Astrocyte (in vitro differentiated cells and primary cell): ENCODE measurements around the gene KCNAB1. TPM values are rescaled to one million over a fixed set of nuclear protein-coding genes. Genes with fewer than 3 reads are reported as not detected.

ENCODE experiments used
- DNase-seq: peaks from one replicate; pipeline ENCODE4 v3.0.0-alpha.2; 2010; ENCODE audit warnings: low read depth
- FAIRE-seq: peaks from 2 replicates; lab custom pipeline; 2011; peaks lifted over from hg19 to GRCh38; lab: Jason Lieb, UNC
- H2AFZ ChIP-seq: 2 replicates; pipeline ENCODE4 v1.6.0; 2012; ENCODE audit warnings: low read depth, low read length, inconsistent platforms
- H3K27ac ChIP-seq: 2 replicates; pipeline ENCODE4 v1.5.1; 2011; ENCODE audit warnings: low read depth, low read length, inconsistent platforms
- H3K27me3 ChIP-seq: 2 replicates; pipeline ENCODE4 v1.6.0; 2011; ENCODE audit warnings: low read length, inconsistent platforms; ENCODE audit not compliant: insufficient read depth
- H3K36me3 ChIP-seq: 2 replicates; pipeline ENCODE4 v1.5.1; 2011; ENCODE audit warnings: low read length, inconsistent platforms; ENCODE audit not compliant: insufficient read depth
- H3K4me1 ChIP-seq: 2 replicates; pipeline ENCODE4 v1.5.1; 2011; ENCODE audit warnings: low read length, inconsistent platforms; ENCODE audit not compliant: insufficient read depth
- H3K4me2 ChIP-seq: 2 replicates; pipeline ENCODE4 v1.6.0; 2012; ENCODE audit warnings: low read length, inconsistent platforms
- H3K4me3 ChIP-seq: 2 replicates; pipeline ENCODE4 v1.5.1; 2011; ENCODE audit warnings: low read depth, mild to moderate bottlenecking, low read length, inconsistent platforms; ENCODE audit not compliant: insufficient read depth
- H3K79me2 ChIP-seq: 2 replicates; pipeline ENCODE4 v1.6.0; 2012; ENCODE audit warnings: mild to moderate bottlenecking, low read length, inconsistent platforms; ENCODE audit not compliant: insufficient read depth
- H3K9ac ChIP-seq: 2 replicates; pipeline ENCODE4 v1.6.0; 2012; ENCODE audit warnings: mild to moderate bottlenecking, low read length, inconsistent platforms
- H3K9me3 ChIP-seq: 2 replicates; pipeline ENCODE4 v1.5.1; 2012; ENCODE audit warnings: low read depth, mild to moderate bottlenecking, low read length, inconsistent platforms; ENCODE audit not compliant: insufficient read depth
- H4K20me1 ChIP-seq: 2 replicates; pipeline ENCODE4 v1.6.0; 2012; ENCODE audit warnings: low read length, inconsistent platforms; ENCODE audit not compliant: insufficient read depth
- H3K27ac Mint-ChIP-seq: one replicate; pipeline ENCODE4 v1.8.0; 2021; ENCODE audit warnings: mild to moderate bottlenecking, mixed read lengths; ENCODE audit not compliant: unreplicated experiment
- H3K27me3 Mint-ChIP-seq: one replicate; pipeline ENCODE4 v1.8.0; 2021; ENCODE audit warnings: low read depth, mixed read lengths; ENCODE audit not compliant: unreplicated experiment
- H3K36me3 Mint-ChIP-seq: one replicate; pipeline ENCODE4 v1.8.0; 2021; ENCODE audit warnings: low read depth, mixed read lengths; ENCODE audit not compliant: unreplicated experiment
- H3K4me1 Mint-ChIP-seq: one replicate; pipeline ENCODE4 v1.8.0; 2021; ENCODE audit warnings: low read depth, mixed read lengths; ENCODE audit not compliant: unreplicated experiment
- H3K4me3 Mint-ChIP-seq: one replicate; pipeline ENCODE4 v1.8.0; 2021; ENCODE audit warnings: mild to moderate bottlenecking, moderate library complexity, mixed read lengths; ENCODE audit not compliant: unreplicated experiment
- H3K9me3 Mint-ChIP-seq: one replicate; pipeline ENCODE4 v1.8.0; 2021; ENCODE audit warnings: mild to moderate bottlenecking, mixed read lengths; ENCODE audit not compliant: unreplicated experiment
- EZH2 ChIP-seq: IDR thresholded peaks from 2 replicates; pipeline ENCODE4 v1.6.1; 2012; ENCODE audit warnings: mild to moderate bottlenecking, low read length, inconsistent platforms; ENCODE audit not compliant: insufficient read depth
- total RNA-seq: library from RNA; stranded (reverse); gene quantifications from 2 replicates; pipeline ENCODE4 v1.2.1, GENCODE V29; 2021
- TF ChIP-seq, protein P1 (sequence below): IDR thresholded peaks from 2 replicates; pipeline ENCODE4 v1.5.1; 2011; ENCODE audit warnings: low read depth, mild to moderate bottlenecking, inconsistent platforms, low read length, moderate library complexity; ENCODE audit not compliant: insufficient read depth

The KCNAB1 gene
- total RNA-seq, 1 donor from 2014 or later: 0.30 TPM

- Mint-ChIP-seq H3K9me3 (no peaks in the 10 kb centered on the region), H3K4me3 (no peak overlapping the region), H3K4me1 (peaks cover 46% of the 10 kb centered on the region), H3K27me3 (peaks cover 1% of the 10 kb centered on the region), H3K36me3 (no peaks in the 10 kb centered on the region), H3K27ac (peak overlapping the region; percentile 80)
- H3K4me2 ChIP-seq: no peak overlapping the region
- H3K4me3 ChIP-seq: no peak overlapping the region
- TF ChIP-seq, protein P1, sequence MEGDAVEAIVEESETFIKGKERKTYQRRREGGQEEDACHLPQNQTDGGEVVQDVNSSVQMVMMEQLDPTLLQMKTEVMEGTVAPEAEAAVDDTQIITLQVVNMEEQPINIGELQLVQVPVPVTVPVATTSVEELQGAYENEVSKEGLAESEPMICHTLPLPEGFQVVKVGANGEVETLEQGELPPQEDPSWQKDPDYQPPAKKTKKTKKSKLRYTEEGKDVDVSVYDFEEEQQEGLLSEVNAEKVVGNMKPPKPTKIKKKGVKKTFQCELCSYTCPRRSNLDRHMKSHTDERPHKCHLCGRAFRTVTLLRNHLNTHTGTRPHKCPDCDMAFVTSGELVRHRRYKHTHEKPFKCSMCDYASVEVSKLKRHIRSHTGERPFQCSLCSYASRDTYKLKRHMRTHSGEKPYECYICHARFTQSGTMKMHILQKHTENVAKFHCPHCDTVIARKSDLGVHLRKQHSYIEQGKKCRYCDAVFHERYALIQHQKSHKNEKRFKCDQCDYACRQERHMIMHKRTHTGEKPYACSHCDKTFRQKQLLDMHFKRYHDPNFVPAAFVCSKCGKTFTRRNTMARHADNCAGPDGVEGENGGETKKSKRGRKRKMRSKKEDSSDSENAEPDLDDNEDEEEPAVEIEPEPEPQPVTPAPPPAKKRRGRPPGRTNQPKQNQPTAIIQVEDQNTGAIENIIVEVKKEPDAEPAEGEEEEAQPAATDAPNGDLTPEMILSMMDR: no peak
- no peak for TF ChIP-seq EZH2
- H3K36me3 ChIP-seq: no peaks in the 10 kb centered on the region
- no peak overlapping the region for H2AFZ ChIP-seq
- peak; percentile 56 for DNase-seq
- no peaks in the 10 kb centered on the region for H3K79me2 ChIP-seq
- no peak for FAIRE-seq
- no peak overlapping the region for H3K27ac ChIP-seq
- H3K9ac ChIP-seq: no peak overlapping the region
- no peaks in the 10 kb centered on the region for H4K20me1 ChIP-seq
- H3K4me1 ChIP-seq: no peaks in the 10 kb centered on the region
- H3K27me3 ChIP-seq: peaks cover 3% of the 10 kb centered on the region
- H3K9me3 ChIP-seq: no peaks in the 10 kb centered on the region
Measured at GRCh38 chr3:156252656-156253055, 132.3 kb downstream of the KCNAB1 start.

GRCh38 chr3:156253150-156253549, 132.8 kb downstream of the KCNAB1 start:
- no peaks in the 10 kb centered on the region for H3K9me3 ChIP-seq
- peaks cover 3% of the 10 kb centered on the region for H3K27me3 ChIP-seq
- no peak for TF ChIP-seq EZH2
- TF ChIP-seq, protein P1: no peak
- Mint-ChIP-seq H3K27me3 (peaks cover 1% of the 10 kb centered on the region), H3K27ac (peak overlapping the region; percentile 80), H3K4me1 (peaks cover 44% of the 10 kb centered on the region), H3K36me3 (no peaks in the 10 kb centered on the region), H3K4me3 (no peak overlapping the region), H3K9me3 (no peaks in the 10 kb centered on the region)
- no peaks in the 10 kb centered on the region for H3K79me2 ChIP-seq
- H3K4me3 ChIP-seq: no peak overlapping the region
- no peak overlapping the region for H3K9ac ChIP-seq
- no peaks in the 10 kb centered on the region for H3K36me3 ChIP-seq
- H3K4me2 ChIP-seq: no peak overlapping the region
- no peak overlapping the region for H2AFZ ChIP-seq
- H3K4me1 ChIP-seq: no peaks in the 10 kb centered on the region
- no peak overlapping the region for H3K27ac ChIP-seq
- no peak for DNase-seq
- no peaks in the 10 kb centered on the region for H4K20me1 ChIP-seq
- no peak for FAIRE-seq

GRCh38 chr3:156256256-156256655, 135.9 kb downstream of the KCNAB1 start:
- DNase-seq: no peak
- H3K4me2 ChIP-seq: no peak overlapping the region
- no peaks in the 10 kb centered on the region for H3K9me3 Mint-ChIP-seq
- H4K20me1 ChIP-seq: no peaks in the 10 kb centered on the region
- no peaks in the 10 kb centered on the region for H3K36me3 Mint-ChIP-seq
- H3K27me3 Mint-ChIP-seq: peaks cover 1% of the 10 kb centered on the region
- peaks cover 6% of the 10 kb centered on the region for H3K27me3 ChIP-seq
- no peaks in the 10 kb centered on the region for H3K79me2 ChIP-seq
- H2AFZ ChIP-seq: no peak overlapping the region
- H3K27ac ChIP-seq: no peak overlapping the region
- no peak overlapping the region for H3K9ac ChIP-seq
- no peak overlapping the region for H3K4me3 ChIP-seq
- no peaks in the 10 kb centered on the region for H3K4me1 ChIP-seq
- H3K9me3 ChIP-seq: no peaks in the 10 kb centered on the region
- no peaks in the 10 kb centered on the region for H3K36me3 ChIP-seq
- no peak overlapping the region for H3K4me3 Mint-ChIP-seq
- TF ChIP-seq EZH2: no peak
- TF ChIP-seq, protein P1: no peak
- no peak overlapping the region for H3K27ac Mint-ChIP-seq
- FAIRE-seq: no peak
- H3K4me1 Mint-ChIP-seq: peaks cover 39% of the 10 kb centered on the region
